Astrocyte (in vitro differentiated cells and primary cell): ENCODE data around the gene ZFYVE28. TPM values are rescaled to one million over a fixed set of nuclear protein-coding genes. Genes with fewer than 3 reads are reported as not detected.
A peak's percentile ranks its signal among the peaks of the same experiment; 100 is the strongest.

Experiments
- DNase-seq: peaks from one replicate; pipeline ENCODE4 v3.0.0-alpha.2; 2010; ENCODE audit warnings: low read depth
- FAIRE-seq: peaks from 2 replicates; lab custom pipeline; 2011; peaks lifted over from hg19 to GRCh38; lab: Jason Lieb, UNC
- H2AFZ ChIP-seq: 2 replicates; pipeline ENCODE4 v1.6.0; 2012; ENCODE audit warnings: low read depth, low read length, inconsistent platforms
- H3K27ac ChIP-seq: 2 replicates; pipeline ENCODE4 v1.5.1; 2011; ENCODE audit warnings: low read depth, low read length, inconsistent platforms
- H3K27me3 ChIP-seq: 2 replicates; pipeline ENCODE4 v1.6.0; 2011; ENCODE audit warnings: low read length, inconsistent platforms; ENCODE audit not compliant: insufficient read depth
- H3K36me3 ChIP-seq: 2 replicates; pipeline ENCODE4 v1.5.1; 2011; ENCODE audit warnings: low read length, inconsistent platforms; ENCODE audit not compliant: insufficient read depth
- H3K4me1 ChIP-seq: 2 replicates; pipeline ENCODE4 v1.5.1; 2011; ENCODE audit warnings: low read length, inconsistent platforms; ENCODE audit not compliant: insufficient read depth
- H3K4me2 ChIP-seq: 2 replicates; pipeline ENCODE4 v1.6.0; 2012; ENCODE audit warnings: low read length, inconsistent platforms
- H3K4me3 ChIP-seq: 2 replicates; pipeline ENCODE4 v1.5.1; 2011; ENCODE audit warnings: low read depth, mild to moderate bottlenecking, low read length, inconsistent platforms; ENCODE audit not compliant: insufficient read depth
- H3K79me2 ChIP-seq: 2 replicates; pipeline ENCODE4 v1.6.0; 2012; ENCODE audit warnings: mild to moderate bottlenecking, low read length, inconsistent platforms; ENCODE audit not compliant: insufficient read depth
- H3K9ac ChIP-seq: 2 replicates; pipeline ENCODE4 v1.6.0; 2012; ENCODE audit warnings: mild to moderate bottlenecking, low read length, inconsistent platforms
- H3K9me3 ChIP-seq: 2 replicates; pipeline ENCODE4 v1.5.1; 2012; ENCODE audit warnings: low read depth, mild to moderate bottlenecking, low read length, inconsistent platforms; ENCODE audit not compliant: insufficient read depth
- H4K20me1 ChIP-seq: 2 replicates; pipeline ENCODE4 v1.6.0; 2012; ENCODE audit warnings: low read length, inconsistent platforms; ENCODE audit not compliant: insufficient read depth
- H3K27ac Mint-ChIP-seq: one replicate; pipeline ENCODE4 v1.8.0; 2021; ENCODE audit warnings: mild to moderate bottlenecking, mixed read lengths; ENCODE audit not compliant: unreplicated experiment
- H3K27me3 Mint-ChIP-seq: one replicate; pipeline ENCODE4 v1.8.0; 2021; ENCODE audit warnings: low read depth, mixed read lengths; ENCODE audit not compliant: unreplicated experiment
- H3K36me3 Mint-ChIP-seq: one replicate; pipeline ENCODE4 v1.8.0; 2021; ENCODE audit warnings: low read depth, mixed read lengths; ENCODE audit not compliant: unreplicated experiment
- H3K4me1 Mint-ChIP-seq: one replicate; pipeline ENCODE4 v1.8.0; 2021; ENCODE audit warnings: low read depth, mixed read lengths; ENCODE audit not compliant: unreplicated experiment
- H3K4me3 Mint-ChIP-seq: one replicate; pipeline ENCODE4 v1.8.0; 2021; ENCODE audit warnings: mild to moderate bottlenecking, moderate library complexity, mixed read lengths; ENCODE audit not compliant: unreplicated experiment
- H3K9me3 Mint-ChIP-seq: one replicate; pipeline ENCODE4 v1.8.0; 2021; ENCODE audit warnings: mild to moderate bottlenecking, mixed read lengths; ENCODE audit not compliant: unreplicated experiment
- CTCF ChIP-seq: IDR thresholded peaks from 2 replicates; pipeline ENCODE4 v1.5.1; 2011; ENCODE audit warnings: low read depth, mild to moderate bottlenecking, inconsistent platforms, low read length, moderate library complexity; ENCODE audit not compliant: insufficient read depth
- EZH2 ChIP-seq: IDR thresholded peaks from 2 replicates; pipeline ENCODE4 v1.6.1; 2012; ENCODE audit warnings: mild to moderate bottlenecking, low read length, inconsistent platforms; ENCODE audit not compliant: insufficient read depth
- total RNA-seq: library from RNA; stranded (reverse); gene quantifications from 2 replicates; pipeline ENCODE4 v1.2.1, GENCODE V29; 2021

Gene ZFYVE28
- total RNA-seq, 1 donor from 2014 or later = 0.68 TPM

- FAIRE-seq = no peak
- Mint-ChIP-seq H3K27ac (no peak overlapping the region), H3K9me3 (no peaks in the 10 kb centered on the region)
Observed at GRCh38 chr4:2263926-2264321, 154.5 kb downstream of the ZFYVE28 start.

GRCh38 chr4:2262944-2263250, 155.5 kb downstream of the ZFYVE28 start:
- H3K27ac ChIP-seq = peak overlapping the region; percentile 66
- no peaks in the 10 kb centered on the region for H3K27me3 ChIP-seq
- peaks cover 12% of the 10 kb centered on the region for H3K4me1 ChIP-seq
- DNase-seq (no peak), FAIRE-seq (no peak)
- no peak for TF ChIP-seq CTCF
- no peaks in the 10 kb centered on the region for H3K9me3 ChIP-seq
- Mint-ChIP-seq H3K36me3 (no peaks in the 10 kb centered on the region), H3K27me3 (peaks cover 11% of the 10 kb centered on the region), H3K27ac (peak overlapping the region; percentile 41), H3K4me1 (peaks cover 3% of the 10 kb centered on the region), H3K4me3 (peak overlapping the region; percentile 70), H3K9me3 (no peaks in the 10 kb centered on the region)
- peak overlapping the region; percentile 97 for H2AFZ ChIP-seq
- H4K20me1 ChIP-seq = peaks cover 33% of the 10 kb centered on the region
- H3K9ac ChIP-seq = peak overlapping the region; percentile 84
- H3K36me3 ChIP-seq = no peaks in the 10 kb centered on the region
- peaks cover 34% of the 10 kb centered on the region for H3K79me2 ChIP-seq
- H3K4me3 ChIP-seq = peak overlapping the region; percentile 64
- peak overlapping the region; percentile 97 for H3K4me2 ChIP-seq

More at GRCh38 chr4:2263926-2264321, 154.5 kb downstream of the ZFYVE28 start:
- Histone ChIP-seq H3K4me1 (peaks cover 12% of the 10 kb centered on the region), H3K27me3 (no peaks in the 10 kb centered on the region), H4K20me1 (peaks cover 23% of the 10 kb centered on the region), H3K4me2 (no peak overlapping the region), H3K36me3 (no peaks in the 10 kb centered on the region), H3K4me3 (no peak overlapping the region), H3K27ac (no peak overlapping the region), H3K9ac (no peak overlapping the region), H3K79me2 (peaks cover 23% of the 10 kb centered on the region), H2AFZ (no peak overlapping the region), H3K9me3 (no peaks in the 10 kb centered on the region)
- H3K36me3 Mint-ChIP-seq = no peaks in the 10 kb centered on the region
- no peak overlapping the region for H3K4me3 Mint-ChIP-seq
- DNase-seq = no peak
- peaks cover 14% of the 10 kb centered on the region for H3K27me3 Mint-ChIP-seq
- H3K4me1 Mint-ChIP-seq = peaks cover 3% of the 10 kb centered on the region
- no peak for TF ChIP-seq CTCF
- no peak for TF ChIP-seq EZH2

GRCh38 chr4:2262145-2262943, 156.1 kb downstream of the ZFYVE28 start:
- FAIRE-seq = no peak
- Histone ChIP-seq H3K4me3 (peak overlapping the region; percentile 64), H3K36me3 (no peaks in the 10 kb centered on the region), H3K9me3 (no peaks in the 10 kb centered on the region), H3K9ac (peak overlapping the region; percentile 84), H2AFZ (peak overlapping the region; percentile 97), H3K79me2 (peaks cover 39% of the 10 kb centered on the region), H3K4me2 (peak overlapping the region; percentile 97), H4K20me1 (peaks cover 38% of the 10 kb centered on the region), H3K27ac (peak overlapping the region; percentile 66), H3K4me1 (peaks cover 12% of the 10 kb centered on the region), H3K27me3 (no peaks in the 10 kb centered on the region)
- peaks cover 3% of the 10 kb centered on the region for H3K4me1 Mint-ChIP-seq
- DNase-seq = peak; percentile 99
- H3K36me3 Mint-ChIP-seq = peaks cover 3% of the 10 kb centered on the region
- H3K9me3 Mint-ChIP-seq = no peaks in the 10 kb centered on the region
- H3K27ac Mint-ChIP-seq = no peak overlapping the region
- H3K27me3 Mint-ChIP-seq = peaks cover 11% of the 10 kb centered on the region
- H3K4me3 Mint-ChIP-seq = peak overlapping the region; percentile 79
- TF ChIP-seq EZH2 (no peak), CTCF (no peak)
